NCI-H187 treated with DMSO at 0.1 percent for 48 hours (cell line): Measurements from ENCODE around the gene LZTS2.

ENCODE experiments used
- DNase-seq: peaks from one replicate; lab custom pipeline; 2025; lab: John Stamatoyannopoulos, UW

Gene LZTS2

DNA sequence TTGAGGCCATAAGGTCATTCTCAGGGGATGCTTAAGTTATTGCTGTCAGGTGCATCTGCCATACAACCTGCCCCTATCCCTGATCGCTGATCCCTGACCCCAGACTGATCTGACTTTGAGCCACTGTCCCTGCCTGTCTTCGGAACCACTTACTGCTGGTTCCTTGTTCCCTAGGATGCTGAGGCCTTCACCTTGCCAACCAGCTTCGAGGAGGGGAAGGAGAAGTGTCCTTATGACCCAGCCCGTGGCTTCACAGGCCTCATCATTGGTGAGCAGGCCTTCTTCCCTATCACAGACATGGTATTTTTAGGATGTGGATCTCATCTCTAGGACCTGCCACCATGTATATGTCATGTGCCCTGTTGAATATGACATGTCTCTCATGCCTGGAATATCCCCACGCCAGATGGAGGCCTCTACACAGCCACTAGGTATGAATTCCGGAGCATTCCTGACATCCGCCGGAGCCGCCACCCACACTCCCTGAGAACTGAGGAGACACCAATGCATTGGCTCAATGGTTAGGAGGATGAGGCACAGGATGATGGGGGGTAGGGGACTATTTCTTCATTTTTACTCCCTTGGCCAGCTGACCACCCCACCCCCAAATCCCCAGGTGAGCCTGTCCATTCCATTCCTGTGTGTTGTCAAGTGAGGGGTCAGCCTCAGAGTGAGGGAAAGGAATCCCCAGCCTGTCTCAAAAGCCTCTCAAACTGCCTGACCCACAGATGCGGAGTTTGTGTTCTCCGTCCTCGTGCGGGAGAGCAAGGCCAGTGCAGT lies 21.3 kb upstream of the LZTS2 start:
- DNase-seq = no peak

DNA sequence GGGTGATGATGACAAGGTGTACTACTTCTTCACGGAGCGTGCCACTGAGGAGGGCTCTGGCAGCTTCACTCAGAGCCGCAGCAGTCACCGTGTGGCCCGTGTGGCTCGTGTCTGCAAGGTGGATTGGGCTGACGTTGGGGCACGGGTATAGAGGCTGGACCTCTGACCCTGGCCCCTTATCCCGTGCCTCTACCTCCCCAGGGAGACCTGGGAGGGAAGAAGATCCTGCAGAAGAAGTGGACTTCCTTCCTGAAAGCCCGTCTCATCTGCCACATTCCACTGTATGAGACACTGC lies 20.8 kb upstream of the LZTS2 start:
- no peak for DNase-seq

DNA sequence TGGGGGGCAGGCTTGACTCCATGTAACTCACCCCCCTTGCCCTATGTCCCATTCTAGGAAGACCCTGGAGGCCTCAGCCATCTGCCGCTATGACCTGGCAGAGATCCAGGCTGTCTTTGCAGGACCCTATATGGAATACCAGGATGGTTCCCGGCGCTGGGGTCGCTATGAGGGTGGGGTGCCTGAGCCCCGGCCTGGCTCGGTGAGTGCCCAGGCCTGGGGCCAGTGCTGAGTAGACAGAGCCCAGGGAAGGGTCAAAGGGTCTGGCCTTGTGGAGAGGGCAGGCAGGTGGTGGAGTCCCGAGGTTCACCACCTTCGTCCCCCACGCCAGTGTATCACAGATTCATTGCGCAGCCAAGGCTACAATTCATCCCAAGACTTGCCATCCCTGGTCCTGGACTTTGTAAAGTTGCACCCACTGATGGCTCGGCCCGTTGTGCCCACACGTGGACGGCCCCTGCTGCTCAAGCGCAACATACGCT lies 19.8 kb upstream of the LZTS2 start:
- no peak for DNase-seq

DNA sequence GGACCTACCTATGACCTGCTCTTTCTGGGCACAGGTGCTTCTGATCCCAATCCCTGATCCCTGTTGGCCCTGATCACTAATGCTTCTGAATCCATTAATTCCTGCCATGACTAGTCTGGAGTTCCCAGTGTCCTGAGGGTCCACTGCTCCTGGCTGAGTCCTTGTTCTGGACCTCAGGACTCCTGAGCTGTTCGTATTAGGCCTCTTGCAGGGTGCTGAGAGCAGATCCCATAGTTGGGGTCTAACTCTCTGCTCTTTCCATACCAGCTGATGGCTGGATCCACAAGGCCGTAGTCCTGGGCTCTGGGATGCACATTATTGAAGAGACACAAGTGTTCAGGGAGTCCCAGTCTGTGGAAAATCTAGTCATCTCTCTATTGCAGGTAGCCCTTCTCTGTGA lies 19.3 kb upstream of the LZTS2 start:
- DNase-seq = no peak

DNA sequence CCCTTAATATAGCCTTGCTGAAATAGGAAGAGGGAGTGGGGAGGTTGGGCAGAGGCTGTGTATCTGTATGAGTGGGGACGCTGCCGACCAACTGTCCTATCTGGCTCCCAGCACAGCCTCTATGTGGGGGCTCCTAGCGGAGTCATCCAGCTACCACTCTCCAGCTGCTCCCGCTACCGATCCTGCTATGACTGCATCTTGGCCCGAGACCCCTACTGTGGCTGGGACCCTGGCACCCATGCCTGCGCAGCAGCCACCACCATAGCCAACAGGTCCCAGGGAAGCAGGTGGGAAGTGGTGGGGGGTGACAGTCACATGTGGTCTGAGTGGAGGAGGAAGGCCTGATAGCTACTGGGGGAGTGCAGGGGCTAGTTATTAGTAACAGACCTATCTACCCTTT lies 18.9 kb upstream of the LZTS2 start:
- no peak for DNase-seq

DNA sequence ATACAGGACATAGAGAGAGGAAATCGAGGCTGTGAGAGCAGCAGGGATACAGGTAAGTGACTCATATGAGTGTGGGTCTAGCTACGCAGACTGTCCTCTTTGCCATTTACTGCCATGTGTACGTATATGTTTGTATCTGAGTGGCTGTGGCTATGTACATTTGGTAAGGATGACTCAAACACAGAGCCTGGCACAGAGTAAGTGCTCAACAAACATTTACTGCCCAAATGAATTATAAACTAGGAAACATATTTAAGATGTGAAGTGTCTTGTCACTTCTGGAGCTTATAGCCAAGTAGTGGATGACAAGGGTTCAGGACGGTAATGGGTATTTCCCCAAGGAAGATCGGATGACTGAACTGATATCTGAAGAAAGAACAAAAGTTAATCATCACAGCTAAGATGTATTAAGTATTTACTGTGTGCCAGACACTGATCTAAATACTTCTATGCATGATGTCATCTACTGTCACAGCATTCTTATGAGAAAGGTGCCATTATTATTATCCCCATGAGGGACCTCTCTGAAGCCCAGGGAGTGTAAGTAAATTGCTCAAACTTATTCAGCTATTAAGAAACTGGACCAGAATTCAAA lies 18.3 kb upstream of the LZTS2 start:
- DNase-seq = no peak

DNA sequence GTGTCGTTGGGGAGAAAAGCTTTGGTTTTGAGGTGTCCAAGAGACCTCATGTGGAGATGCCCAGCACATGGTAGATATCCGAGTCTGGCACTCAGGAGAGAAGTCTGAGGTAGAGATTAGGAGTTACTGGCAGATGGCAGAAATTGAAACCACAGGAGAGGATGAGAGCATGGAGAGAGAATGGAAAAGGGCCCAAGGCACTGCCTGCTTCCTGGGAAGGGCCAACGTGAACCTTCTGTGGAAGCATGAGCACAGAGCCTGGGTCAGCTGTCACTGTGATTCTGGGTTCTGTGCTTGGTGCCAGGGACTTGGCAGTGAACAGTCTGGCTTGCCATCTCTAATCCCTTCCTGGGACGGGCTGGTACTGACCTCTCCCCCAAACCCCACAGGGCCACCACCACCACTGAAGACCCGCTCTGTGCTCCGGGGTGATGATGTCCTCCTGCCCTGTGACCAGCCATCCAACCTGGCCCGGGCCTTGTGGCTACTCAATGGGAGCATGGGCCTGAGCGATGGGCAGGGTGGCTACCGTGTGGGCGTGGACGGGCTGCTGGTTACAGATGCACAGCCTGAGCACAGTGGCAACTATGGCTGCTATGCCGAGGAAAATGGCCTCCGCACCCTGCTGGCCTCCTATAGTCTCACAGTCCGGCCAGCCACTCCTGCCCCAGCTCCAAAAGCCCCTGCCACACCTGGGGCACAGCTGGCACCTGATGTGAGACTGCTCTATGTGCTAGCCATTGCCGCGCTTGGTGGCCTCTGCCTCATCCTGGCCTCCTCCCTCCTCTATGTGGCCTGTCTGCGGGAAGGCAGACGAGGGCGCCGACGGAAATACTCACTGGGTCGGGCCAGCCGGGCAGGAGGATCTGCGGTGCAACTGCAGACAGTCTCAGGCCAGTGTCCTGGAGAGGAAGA lies 16.4 kb upstream of the LZTS2 start:
- no peak for DNase-seq

DNA sequence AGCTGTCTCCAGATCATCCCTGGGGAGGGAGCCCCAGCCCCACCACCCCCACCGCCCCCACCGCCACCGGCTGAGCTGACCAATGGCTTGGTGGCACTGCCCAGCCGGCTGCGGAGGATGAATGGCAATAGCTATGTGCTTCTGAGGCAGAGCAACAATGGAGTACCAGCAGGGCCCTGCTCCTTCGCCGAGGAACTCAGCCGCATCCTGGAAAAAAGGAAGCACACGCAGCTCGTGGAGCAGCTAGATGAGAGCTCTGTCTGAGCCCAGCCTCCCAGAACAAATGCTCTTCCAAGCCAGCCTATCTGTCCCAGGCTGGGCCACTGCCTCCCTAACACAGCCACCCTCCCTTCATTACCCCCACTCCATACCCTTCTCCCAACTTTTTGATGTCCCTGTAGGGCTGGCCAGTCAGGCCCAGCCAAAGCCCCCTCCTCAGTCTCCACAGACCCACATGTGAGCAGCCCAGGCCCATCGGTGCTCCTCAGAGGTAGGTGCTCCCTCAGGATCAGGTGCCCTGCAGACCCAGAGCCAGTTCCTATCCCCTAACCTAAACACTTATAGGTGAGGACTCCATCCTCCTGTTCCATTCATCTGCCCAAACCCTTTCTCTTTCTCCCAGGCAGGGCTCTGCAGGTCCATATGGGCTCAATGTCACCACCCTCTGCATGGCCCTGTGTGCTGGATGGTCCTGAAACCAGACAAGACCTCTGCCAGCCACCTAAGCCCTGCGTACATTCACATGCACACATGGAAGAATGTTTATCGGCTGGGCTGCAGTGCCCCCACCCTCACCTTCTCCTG lies 15.5 kb upstream of the LZTS2 start:
- no peak for DNase-seq

DNA sequence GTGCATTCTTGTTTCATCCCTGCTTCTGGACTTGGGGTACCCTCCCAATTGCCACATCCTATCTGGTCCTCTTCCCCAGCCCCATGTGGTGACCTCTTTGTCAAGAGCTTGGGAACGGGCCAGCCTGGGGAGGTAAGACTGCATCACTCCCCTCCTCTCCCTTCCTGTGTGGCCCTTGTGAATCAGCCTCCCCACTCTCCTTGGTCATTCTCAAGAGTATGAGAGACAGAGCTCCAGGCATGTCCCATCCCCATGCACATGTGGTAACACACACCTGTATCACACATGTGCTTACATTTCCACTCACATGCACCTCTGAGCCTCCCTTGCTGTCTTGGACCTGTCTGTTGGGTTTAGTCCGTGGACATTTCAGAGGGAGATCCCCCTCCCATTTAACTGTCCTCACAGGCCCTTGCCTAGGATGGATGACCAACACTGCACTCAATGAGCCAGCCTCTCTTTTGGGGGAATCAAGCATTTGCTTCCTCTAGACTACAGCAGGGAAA lies 14.9 kb upstream of the LZTS2 start:
- DNase-seq = no peak

DNA sequence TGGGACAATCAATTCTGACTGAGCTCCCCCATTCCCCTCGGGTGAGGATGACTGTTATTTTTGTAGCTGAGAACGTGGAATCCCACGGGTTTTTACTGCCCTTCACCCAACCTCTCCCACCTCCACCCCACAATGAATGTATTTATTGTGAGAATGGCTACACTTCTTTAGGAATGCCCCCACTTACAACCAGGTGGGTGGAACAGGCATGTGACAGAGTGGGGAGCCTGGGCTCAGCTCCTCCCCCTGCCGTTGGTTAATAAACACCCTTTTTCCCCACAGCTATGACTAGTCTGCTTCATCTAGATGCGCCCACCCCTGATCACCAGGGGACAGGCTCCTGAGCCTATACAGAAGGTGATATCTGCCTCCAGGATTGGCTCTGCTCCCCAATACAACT lies 14.3 kb upstream of the LZTS2 start:
- DNase-seq = no peak

DNA sequence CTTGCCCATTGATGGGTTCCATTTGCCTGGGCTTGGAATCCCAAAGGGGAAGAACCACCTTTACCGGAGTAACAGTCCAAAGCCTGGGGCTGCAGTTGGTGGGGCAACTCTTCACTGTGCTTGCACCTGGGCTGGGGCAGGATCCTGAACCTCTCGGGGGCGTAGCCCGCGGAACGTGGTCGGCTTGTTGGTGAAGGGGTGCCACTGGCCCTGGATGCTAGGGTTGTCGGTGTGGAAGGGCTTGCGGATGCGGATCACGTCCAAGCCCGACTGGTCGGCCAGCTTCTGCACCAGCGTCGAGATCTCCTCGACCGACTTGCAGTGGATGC lies 13.0 kb upstream of the LZTS2 start:
- no peak for DNase-seq

DNA sequence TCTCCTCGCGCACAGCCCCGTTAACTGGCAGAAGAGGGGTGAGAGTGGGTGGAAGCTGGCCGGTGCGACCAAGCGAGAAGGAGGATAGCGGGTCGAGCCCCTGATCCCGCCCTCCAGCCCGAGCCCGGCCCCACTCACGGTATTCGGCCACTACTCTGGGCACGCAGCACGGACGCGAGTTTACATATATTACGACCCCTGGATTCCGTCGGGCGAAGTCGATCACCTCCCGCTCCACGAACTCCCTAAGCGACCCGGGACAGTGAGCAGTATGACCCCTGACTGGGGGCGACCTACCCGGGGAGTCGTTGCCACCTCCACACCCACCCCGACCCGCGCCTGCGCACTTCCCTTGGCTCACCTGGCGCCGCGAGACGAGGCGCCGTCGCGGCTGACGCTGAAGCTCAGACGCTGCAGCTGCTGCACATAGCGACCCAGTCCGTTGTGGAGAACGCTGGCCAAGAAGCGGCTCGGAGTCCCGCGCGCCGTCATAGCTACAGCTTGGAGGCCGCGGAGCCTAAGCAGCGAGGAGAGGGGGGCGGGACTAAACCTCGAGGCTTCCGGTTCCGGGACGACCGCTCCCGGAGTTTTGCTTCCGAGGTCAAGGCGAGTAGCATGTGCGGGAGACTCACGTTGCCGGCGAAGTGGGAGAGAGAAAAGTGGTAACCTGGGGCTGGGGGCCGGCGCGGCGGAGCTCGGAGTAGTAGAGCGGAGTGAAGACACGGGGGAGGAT lies 12.5 kb upstream of the LZTS2 start, which contains the start of the genes MRPL43 and TWNK:
Gene MRPL43, minus strand, starts transcription at position 546 of the 733 bp plus-strand sequence. Its CDS starts 54 bp downstream, at position 492.
Gene TWNK, plus strand, starts transcription at position 592 of the 733 bp plus-strand sequence. CDS start 668 bp downstream, outside the sequence.
- DNase-seq = peak; percentile 9

DNA sequence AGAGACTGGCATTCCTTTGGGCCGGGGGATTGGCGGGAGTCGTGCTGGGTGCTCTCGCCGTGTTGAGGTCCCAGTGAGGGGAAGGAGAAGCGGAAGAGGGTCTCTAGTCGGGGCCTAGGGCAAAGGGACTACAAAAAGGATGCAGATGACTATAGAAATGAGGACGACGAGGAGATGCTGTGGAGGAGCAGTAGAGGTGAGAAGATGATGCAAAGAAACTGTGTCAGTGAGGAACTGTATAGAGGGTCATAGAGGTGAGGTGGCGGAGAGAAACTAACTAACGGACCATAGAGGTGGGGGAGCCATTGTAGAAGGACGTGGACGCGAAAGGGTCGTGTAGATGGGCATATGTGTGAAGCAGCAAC lies 11.9 kb upstream of the LZTS2 start:
- no peak for DNase-seq

DNA sequence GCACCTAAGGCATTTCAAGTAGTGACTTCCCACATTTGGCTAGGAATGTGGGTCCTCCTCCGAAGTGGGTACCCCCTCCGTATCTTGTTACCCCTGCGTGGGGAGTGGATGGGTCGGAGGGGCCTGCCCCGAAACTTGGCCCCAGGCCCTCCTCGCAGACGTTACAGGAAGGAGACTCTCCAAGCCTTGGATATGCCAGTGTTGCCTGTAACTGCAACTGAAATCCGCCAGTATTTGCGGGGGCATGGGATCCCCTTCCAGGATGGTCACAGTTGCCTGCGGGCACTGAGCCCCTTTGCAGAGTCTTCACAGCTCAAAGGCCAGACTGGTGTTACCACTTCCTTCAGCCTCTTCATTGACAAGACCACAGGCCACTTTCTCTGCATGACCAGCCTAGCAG lies 11.4 kb upstream of the LZTS2 start:
- DNase-seq = no peak

DNA sequence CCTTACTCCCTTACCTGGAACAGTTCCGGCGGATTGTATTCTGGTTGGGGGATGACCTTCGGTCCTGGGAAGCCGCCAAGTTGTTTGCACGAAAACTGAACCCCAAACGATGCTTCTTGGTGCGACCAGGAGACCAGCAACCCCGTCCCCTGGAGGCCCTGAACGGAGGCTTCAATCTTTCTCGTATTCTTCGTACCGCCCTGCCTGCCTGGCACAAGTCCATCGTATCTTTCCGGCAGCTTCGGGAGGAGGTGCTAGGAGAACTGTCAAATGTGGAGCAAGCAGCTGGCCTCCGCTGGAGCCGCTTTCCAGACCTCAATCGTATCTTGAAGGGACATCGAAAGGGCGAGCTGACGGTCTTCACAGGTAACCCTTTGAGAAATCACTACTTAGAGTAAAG lies 10.5 kb upstream of the LZTS2 start:
- DNase-seq = no peak

DNA sequence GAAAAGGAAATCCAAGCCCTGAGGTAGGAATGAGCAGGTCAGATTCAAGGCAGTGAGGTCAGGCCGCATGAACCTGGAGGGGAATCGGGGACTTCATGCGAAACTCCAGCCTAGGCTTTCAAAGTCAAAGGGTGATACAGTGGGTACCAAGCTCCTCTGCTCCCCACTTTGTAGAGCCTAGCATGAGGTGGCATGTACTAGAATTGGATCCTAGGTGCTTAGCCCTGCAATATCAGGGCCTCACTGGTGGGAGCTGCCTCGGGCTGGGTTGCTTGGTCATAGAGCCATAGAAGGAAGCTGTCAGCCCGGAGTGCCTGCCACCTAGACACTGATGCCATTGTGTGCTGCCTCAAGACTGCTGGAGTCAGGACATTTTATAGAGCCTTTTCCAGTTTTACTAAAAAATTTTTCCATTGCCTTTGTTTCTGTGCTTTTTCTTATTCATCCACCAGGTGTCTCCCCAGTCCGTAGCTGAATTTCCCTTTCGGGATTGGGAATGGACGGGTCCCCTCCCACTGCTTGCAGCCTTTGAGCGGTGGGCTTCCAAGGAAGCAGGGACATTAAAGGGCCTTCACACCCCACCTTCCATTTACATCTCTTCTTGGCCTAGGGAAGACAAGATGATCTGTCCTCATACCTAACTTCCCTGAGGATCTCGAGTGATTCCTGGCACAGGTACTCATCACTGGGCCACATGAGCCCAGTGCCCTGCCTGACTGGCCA lies 5.5 kb upstream of the LZTS2 start:
- no peak for DNase-seq

DNA sequence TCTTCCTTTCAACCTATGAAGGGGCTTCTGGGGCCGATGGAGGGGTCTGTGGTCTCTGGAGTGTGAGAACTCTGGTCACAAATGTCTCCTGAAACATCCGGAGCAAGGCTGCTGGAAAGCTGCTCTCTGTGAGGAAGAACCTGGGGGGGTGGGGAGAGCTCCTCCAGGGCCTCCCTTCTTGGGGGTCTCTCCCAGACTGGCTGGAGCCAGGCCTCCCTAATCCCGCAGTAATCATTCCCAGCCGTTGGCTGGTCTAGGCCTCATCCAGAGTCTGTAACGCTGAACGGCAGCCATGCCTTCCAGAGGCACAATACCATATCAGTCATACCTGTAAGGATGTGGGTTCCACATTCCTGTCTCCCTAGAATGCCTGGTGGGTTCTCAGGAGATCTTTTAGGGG lies 4.4 kb upstream of the LZTS2 start:
- DNase-seq = no peak

DNA sequence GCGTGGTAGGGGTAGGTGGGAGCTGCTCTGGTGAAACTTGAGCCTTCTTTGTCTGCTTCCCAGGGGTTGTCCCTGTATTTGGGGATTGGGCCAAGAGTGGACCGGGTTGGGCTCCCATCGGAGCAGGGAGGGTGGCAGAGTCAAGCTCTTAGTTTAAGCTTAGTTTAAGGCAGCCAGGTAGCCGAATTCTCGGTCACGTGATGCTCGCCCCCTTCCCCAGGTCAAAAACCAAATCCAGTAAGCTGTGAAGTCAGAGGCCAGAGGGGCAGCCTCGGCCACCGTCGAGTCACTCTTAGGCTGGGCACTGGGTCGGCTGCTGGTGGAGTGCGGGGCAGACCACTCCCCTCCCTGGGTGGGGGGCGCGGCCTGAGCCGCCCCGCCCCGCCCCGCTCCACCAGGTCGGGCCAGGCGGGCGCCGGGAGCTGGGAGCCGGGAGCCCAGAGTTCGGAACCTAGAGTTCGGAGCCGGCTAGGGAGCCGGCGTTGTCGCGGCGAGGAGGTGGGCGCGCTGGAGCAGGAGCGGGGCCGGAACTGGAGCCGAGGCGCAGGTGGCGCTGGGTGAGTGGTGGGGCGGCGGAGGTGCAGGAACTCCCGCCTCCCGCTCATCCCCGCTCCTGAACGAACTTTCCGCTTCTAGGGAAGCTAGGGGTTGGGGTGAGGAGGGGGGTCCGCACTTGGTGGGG lies 2.8 kb upstream of the LZTS2 start:
- DNase-seq = no peak

DNA sequence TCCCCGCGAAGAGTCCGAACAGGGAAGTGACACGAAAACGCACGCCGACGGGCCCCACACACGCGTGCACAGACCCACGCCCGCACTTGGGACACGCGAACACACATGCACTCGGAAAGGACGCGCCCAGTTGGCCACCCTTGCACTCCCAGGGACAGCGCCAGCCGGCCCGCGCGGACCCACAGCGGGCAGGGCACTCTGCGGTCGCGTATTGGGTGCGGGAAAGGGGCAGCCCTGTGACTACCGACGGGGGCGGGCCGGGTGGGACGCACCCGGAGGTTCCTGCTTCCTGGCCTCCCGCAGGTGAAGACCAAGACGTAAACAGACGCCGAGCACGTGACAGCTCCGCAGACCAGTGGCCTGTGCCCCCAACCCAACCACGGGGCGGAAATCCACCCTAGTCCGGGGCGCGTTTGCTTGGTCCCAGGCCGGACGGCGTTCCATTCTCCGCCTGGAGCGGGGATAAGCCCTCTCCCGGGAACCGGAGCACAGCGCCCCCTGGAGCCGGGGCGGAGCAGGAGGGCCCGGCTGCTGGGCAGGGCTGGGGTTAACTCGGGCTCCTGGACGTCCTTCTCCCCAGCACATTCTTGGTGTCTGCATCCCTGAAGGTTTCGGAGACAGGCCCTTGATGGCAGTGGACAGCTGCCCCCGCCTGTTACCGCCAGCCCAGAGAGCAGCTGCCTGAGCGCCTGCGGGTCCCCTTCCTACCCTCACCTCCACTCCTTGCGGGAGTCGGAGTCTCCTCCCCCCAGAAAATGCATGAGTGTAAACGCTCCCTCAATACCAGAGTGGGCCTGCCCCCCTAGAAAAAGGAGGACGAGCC lies 2.0 kb upstream of the LZTS2 start:
- DNase-seq = no peak
